GM18508 (cell line): ENCODE data around the gene ERMAP.
"Not testable (repeated sequence)": the region's sequence is repeated elsewhere in the genome, so short reads cannot be mapped to it uniquely, and the experiment has no call there.

Source experiments
- ATAC-seq: cut with Tn5 transposase; IDR thresholded peaks from one replicate; pipeline ENCODE4 v1.9.1; 2021; ENCODE audit warnings: moderate number of reproducible peaks; ENCODE audit not compliant: insufficient read depth, unreplicated experiment

Gene ERMAP

GRCh38 chr1:42866549-42866948 is 49.6 kb downstream of the ERMAP start:
- no peak for ATAC-seq

- not testable (repeated sequence) for ATAC-seq
Observed at GRCh38 chr1:42868466-42868865, 51.5 kb downstream of the ERMAP start.

GRCh38 chr1:42869254-42869653 is 52.3 kb downstream of the ERMAP start:
- not testable (repeated sequence) for ATAC-seq

GRCh38 chr1:42869751-42870150 is 52.8 kb downstream of the ERMAP start:
- not testable (repeated sequence) for ATAC-seq

GRCh38 chr1:42873108-42873507 is 56.2 kb downstream of the ERMAP start:
- not testable (repeated sequence) for ATAC-seq

GRCh38 chr1:42873670-42874069 is 56.7 kb downstream of the ERMAP start:
- ATAC-seq: no peak

- ATAC-seq: no peak
Observed at GRCh38 chr1:42876009-42876408, 59.1 kb downstream of the ERMAP start.

- no peak for ATAC-seq
Observed at GRCh38 chr1:42877380-42877779, 60.5 kb downstream of the ERMAP start.

- no peak for ATAC-seq
Observed at GRCh38 chr1:42880384-42880783, 63.5 kb downstream of the ERMAP start.

GRCh38 chr1:42886046-42886739 is 69.3 kb downstream of the ERMAP start:
- no peak for ATAC-seq

- no peak for ATAC-seq
Observed at GRCh38 chr1:42886800-42887199, 69.9 kb downstream of the ERMAP start.

- ATAC-seq: no peak
Observed at GRCh38 chr1:42887366-42887765, 70.4 kb downstream of the ERMAP start.

GRCh38 chr1:42888013-42888633 is 71.2 kb downstream of the ERMAP start:
- no peak for ATAC-seq

GRCh38 chr1:42889264-42889663 is 72.3 kb downstream of the ERMAP start:
- no peak for ATAC-seq

GRCh38 chr1:42891465-42892138 is 74.7 kb downstream of the ERMAP start:
- ATAC-seq: no peak
